Measurements from ENCODE around the gene CAPZA1. TPM values are rescaled to one million over a fixed set of nuclear protein-coding genes. Genes with fewer than 3 reads are reported as not detected.

The CAPZA1 gene
- total and polyA plus RNA-seq, 2 of the 8 experiments (the other 6 are each of a cell fraction or from before 2014, with no cell fraction given): 48.9 to 107 TPM

DNA sequence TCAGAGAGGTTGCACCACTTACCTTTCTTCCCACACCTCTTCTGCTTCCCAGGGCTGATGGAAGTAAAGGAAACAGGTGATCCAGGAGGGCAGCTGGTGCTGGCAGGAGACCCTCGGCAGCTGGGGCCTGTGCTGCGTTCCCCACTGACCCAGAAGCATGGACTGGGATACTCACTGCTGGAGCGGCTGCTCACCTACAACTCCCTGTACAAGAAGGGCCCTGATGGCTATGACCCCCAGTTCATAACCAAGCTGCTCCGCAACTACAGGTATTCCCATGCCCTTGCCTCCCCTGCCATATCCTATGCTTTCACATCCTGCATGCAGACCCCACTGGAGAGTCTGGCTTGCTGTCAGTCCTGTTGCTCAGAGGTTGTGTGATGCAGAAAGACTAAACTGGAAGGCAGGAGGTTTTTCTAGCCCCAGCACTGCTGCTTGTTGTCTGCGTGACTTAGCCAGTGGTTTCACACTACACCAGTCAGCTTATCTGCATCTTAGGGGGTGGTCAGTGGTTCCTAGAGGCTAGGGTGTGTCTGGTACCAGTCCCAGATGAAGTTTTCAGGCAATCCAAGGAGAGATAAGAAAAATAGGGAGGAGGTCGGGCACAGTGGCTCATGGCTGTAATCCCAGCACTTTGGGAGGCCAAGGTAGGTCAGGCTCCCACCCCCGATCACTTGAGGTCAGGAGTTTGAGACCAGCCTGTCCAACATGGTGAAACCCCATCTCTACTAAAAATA, 77.1 kb downstream of the CAPZA1 start (continued):
- TF ChIP-seq NANOG (IDR thresholded peaks at IDR 0.05; ENCODE audit: insufficient read depth, low read depth, low read length, poor library complexity, severe bottlenecking) (no peak), SP4 (IDR thresholded peaks at IDR 0.05; ENCODE audit: low read length) (no peak)
